Right lung (tissue), 5 donors: ENCODE measurements around the gene GFRA1. TPM values are rescaled to one million over a fixed set of nuclear protein-coding genes. Genes with fewer than 3 reads are reported as not detected.
A peak's percentile ranks its signal among the peaks of the same experiment; 100 is the strongest.

Experiments
- DNase-seq, 2 donors: peaks; one replicate each; pipeline ENCODE4 v3.0.0-alpha.2; 2013
- polyA plus RNA-seq, 5 donors: library from polyadenylated mRNA; unstranded; fragments of 120-200 nt; gene quantifications; one replicate each; pipeline versions ENCODE4 v1.2.1 to v1.2.3, GENCODE V29; 2013; ENCODE audit warnings: inconsistent platforms in 1 of 5, low replicate concordance in 1 of 5; ENCODE audit not compliant: insufficient read length in 5 of 5, insufficient read depth in 1 of 5

GFRA1 gene
- polyA plus RNA-seq, 5 donors = 2.2 to 5.3 (median 3.5) TPM

DNA sequence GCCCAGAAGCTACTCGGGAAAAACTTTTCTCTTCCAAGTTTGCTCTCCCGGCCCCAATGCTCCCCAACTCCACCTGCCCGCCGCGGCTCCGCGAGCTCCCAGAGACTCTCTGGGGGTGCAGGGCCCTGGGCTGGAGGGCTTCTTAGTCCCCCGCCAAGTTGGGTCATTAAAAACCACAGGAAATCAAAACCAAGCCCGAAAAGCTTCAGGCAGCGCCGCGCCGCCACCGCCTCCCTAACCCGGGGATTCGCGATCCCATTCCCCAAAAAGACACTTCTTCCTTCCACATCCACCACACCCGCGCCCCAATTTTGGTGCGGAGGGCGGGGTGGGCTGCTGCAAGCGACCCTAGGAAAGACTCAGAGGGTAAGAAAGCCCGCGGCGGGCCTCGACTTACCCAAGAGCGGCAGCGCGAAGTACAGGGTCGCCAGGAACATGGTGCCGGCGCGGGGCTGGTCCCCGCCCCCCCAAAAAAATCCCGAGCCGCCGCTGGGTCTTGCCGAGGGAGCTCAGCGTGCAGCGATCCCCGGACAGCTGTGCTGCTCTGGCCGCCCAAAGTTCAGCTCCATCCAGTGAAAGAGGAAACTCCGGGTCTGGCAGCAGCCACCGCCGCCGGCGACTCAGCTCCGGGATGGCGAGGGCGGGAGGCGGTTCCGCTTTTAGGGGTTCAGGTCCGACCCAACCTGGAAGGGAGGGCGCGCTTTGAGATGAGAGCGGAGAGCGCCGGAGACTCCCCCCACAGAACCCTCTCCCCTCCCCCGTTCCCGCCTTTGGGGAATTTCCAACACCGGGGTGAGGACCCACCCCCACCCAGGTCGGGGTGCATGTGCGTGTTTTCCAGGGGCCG is 1.2 kb downstream of the GFRA1 start:
- DNase-seq = peak; percentile 14 to 27

DNA sequence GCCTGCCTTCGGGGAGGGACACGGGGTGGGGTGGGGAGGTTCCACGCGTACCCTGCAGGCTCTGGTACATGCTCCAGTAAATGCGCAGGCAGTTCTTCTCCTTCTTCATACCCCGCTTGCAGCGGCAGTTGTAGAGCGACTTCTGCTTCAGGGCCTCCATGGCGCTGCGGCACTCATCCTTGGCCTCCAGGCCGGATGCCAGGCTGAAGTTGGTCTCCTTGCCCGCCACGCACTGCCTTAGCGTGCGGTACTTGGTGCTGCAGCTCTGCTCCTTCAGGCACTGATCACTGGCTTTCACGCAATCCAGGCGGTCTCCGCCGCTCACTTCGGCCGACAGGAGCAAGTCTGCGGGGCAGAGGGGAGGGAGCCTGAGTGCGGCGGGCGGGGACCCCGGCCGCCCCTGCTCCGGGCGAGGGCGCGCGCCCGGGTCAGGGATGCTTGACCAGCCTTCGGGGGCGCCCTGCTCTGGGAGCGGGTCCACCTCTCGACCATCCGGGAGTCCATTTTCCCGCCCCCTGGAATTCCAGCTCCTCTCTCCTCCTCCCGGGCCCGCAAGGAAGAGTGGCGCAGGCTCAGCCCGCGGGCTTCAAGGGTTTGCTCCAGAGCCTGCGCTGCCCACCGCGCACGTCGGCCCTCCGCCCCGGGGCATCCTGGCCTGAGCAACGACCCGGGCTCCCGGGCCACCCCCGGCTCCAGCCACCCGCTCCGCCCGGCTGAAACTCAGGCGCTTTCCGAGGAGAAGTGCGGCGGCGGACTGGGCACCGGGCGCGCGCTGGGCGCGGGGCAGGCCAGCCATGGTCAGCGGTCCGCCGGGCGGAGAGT is 2.0 kb downstream of the GFRA1 start:
- peak in 1 of 2 donors; percentile 9 for DNase-seq

DNA sequence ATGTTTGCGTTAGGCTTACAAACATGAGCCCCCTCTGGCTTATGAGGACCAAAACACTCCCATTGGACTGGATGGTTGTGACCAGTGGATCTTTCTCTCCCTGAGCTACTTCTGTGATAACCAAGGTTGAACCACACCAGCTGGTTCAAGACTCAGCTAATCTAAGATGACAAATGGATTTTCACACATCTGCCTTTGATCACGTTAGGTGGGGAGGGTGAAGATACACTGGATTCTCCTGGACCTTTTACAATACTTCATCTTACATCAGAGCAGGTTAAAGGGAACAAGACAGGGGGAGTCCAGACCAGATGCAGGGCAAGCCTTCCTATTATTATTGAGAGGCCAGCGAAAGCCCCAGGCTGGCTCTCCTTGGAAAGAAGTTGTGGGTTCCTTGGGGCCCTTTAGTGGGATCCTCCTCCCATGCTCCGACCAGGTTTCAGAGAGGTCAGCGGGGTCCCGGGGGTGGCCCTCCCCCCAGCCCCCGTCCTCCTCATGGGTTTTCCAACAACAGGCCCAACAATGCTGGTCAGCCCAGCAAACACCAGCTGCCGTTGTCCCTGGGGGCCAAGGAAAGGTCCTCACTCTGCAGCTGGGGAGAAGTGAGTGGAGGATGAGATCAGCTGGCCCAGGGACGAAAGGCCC is 2.8 kb downstream of the GFRA1 start:
- no peak for DNase-seq

DNA sequence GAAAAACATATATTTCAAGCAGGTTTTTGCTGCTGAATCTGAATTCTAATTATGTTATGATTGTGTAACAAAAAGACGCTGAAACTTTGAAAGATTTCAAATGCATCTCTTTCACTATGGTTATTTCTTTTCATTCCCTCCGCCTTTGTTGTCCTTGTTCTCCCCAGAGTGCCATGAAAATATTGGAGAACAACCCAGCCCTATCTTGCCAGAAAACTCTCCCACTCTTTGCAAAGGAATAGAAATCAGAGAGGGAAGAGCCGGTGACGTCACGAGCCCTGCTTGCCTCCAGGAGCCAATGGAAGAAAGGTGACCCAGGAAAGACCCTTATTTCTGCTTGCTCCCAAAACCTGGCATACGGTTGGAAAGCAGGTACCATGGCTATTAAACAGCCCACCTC is 3.4 kb downstream of the GFRA1 start:
- DNase-seq = no peak

DNA sequence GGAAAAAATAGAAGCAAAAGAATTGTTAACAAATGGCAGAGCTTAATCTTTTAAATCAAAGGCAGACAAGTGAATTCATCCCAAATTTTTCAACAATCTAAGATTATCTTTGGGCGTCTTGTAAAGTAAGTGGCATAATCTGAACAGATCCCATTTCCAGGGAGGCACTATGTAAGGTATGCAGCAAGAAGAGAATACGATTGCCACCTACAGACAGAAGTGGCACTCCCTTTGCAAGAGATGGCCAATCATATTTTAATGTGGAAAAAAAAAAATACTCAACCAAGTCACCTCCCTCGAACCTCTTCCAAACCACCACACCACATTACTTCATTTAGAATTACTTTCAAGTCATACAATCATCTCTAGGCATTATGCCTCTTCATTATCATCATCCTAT is 4.0 kb downstream of the GFRA1 start:
- no peak for DNase-seq

DNA sequence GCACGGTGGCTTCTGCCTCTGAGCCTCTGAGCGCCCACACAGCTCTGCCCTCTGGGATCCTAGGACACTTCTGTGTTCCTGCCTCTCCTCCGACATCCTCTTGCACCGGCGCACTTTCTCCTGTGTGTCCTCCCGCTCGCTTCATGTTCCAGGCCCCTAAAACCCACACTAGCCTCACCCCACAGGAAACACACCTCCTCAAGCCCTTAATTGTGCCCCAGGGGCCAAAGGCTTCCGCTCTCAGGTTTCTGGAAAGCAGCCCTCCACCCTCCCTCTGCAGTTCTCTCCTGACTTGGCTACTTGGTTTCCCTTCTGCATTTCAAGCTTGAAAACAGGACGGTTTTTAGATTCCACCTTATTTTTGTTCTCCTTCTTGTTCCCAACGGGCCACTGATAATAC is 7.3 kb downstream of the GFRA1 start:
- DNase-seq = no peak

DNA sequence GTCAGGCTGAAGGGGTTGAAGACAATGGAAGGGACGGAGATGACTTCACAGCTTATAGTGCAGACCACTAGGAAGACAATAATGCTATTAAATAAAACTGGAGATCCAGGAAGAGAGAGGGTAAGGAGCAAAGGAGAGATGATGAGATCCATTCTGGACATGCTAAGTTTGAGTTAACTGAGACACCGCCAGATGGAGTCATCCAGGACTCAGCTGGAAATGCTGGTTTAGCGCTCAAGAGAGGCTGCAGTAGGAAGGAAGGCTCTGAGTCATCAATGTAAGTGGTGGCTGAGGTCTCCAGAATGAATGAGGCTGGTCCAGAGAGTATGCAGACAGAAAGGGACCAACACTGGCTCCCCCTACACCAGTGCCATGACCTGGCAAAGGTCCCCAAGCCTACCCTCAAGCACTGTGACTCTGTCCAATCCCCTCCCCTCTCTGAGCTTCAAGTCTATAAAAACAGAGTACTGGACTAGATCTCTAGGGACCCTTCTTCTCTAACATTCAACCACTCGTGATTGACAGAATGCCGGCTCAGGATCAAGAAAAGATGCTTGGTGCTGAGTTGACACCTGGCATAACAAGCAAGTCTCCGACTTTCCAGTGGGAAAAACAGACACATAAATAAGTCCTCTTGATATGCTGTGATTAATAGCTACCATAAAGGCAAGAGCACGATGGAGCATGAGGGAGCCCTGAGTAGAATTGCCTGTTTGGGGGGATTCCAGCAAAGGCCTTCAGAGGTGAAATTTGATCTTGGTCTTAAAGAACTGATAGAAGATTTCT is 8.9 kb downstream of the GFRA1 start:
- no peak for DNase-seq

DNA sequence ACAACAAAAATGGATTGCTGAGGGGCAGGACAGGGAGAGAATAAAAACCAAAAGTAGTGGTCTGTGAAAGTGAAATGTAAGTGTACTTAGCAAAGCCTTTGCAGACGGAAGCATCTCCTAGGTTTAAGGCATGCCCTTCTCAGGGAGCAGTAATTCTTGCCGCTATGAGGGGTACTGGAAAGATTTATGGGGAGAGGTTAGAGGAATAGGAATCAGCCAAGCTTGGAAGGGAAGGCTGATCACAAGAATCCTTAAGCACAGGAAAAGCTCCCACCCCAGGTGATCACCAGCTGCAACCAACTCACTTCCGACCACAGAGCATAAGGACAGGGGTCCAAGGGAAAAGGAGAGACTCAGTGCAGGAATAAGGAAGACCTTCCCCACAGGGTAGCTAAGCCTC is 10.3 kb downstream of the GFRA1 start:
- DNase-seq = no peak

DNA sequence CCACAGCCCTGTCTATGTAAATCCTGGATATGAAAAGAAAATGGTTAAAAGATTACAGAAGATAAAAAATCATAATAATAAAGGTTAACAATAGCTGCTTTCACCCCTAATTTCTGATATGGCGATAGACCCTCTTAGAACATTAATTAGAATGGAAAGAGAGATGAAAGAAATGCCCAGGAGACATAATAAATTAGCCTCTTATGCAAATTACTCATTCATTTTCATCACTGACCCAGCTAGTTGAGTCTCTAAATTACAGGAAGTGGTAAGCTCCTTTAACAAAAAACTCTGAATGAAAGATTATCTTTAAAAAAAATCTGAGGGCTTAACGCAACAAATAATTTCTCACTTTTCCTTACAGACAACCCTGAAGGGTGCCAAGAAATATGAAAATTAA is 12.4 kb downstream of the GFRA1 start:
- no peak for DNase-seq

DNA sequence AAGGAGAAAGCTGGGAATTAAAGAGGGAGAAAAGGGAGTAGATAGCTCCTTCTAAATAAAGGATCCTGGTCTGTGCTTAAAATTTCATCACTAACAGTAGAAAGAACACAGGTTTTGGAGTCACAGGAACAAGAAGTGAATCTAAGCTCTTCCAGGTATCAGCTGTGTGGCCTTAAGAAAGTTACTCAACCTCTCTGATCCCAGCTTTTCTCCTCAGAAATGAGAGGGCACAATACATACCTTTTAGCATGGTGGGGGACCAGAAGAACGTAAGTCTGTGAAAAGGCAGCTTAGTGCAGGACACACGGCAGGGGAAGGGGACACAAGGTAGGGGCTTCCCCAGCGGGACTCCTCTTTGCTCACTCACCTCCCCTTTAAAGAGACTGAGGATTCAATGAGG is 13.4 kb downstream of the GFRA1 start:
- DNase-seq = no peak

DNA sequence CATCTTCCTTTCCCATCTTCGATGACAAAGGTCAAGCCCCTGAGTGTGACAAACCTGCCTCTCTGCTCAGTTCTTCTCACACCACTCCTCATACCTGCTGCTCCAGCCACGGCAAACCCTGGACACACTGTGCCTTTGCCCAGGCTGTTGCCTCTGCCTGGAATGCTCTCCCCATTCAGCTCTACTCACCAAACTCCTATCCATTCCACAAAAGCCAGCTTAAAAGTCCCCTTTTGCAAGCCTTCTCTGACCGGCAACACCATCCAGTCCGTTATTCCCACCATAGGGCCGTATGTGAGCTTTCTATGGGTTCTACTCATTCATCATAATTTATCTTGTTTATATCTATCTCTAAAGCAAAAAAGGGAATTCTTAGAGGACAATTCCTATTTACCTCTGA is 15.2 kb downstream of the GFRA1 start:
- DNase-seq = no peak

DNA sequence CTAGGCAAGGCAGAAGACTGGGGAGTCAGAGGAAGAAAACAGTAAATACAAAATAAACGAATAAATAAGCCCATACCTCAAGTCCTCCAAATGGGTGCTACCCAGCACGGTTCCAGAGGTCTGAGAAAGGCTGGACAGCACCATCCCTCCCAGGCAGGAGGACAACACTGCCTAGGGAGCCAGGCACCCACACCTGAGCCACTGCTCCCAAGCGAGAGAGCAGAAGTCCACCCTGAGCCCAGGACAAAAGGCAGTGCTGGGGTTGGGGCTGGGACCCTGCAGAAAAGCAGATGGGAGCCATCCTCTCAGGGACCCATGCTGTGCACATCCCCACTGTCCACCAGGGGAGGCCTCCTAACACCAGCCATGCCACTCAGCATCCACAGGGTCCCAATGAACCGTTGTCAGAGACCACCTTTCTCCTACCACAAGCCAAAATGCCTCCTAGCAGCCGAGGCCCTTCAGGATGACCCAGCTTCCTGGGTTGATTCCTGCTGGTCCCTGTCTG is 16.2 kb downstream of the GFRA1 start:
- DNase-seq = no peak

DNA sequence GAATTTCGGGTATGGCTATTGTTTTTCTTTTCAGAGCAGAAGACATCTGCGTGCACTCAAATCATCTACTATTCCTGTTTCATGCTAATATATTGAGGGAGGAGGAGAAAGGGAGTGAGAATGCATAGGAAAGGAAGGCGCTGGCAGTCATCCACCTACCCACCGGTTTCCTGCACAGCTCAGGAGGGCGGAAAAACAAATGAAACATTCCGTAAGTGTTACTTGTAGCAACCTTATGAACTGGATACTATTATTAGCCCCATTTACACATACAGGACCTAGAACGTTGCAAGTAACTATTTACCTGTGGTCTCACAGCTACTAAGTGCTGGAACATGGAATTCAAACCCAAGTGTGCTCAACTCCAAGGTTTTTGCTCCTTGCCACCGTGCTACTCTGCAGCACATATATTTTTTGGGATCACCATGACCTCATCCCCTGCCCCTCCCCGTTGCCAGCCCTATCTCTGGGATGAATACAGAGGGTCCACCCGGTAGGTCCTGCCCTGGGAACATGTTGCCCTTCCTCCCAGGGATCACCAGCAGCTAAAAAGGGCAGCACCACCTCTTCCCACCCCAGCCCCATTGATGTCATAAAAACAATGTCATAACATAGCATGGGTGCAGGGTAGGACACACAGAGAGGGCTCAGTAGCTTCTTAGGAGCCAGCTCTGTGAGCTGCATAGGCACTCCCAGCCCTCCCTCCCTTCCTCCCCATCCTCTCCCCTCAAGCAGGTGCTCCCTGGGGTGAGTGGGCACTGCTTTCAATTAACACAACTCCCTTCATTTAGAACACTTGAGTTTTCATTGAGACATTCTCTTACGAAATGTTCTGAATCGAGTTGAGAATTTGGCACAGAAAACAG is 16.9 kb downstream of the GFRA1 start:
- no peak for DNase-seq

DNA sequence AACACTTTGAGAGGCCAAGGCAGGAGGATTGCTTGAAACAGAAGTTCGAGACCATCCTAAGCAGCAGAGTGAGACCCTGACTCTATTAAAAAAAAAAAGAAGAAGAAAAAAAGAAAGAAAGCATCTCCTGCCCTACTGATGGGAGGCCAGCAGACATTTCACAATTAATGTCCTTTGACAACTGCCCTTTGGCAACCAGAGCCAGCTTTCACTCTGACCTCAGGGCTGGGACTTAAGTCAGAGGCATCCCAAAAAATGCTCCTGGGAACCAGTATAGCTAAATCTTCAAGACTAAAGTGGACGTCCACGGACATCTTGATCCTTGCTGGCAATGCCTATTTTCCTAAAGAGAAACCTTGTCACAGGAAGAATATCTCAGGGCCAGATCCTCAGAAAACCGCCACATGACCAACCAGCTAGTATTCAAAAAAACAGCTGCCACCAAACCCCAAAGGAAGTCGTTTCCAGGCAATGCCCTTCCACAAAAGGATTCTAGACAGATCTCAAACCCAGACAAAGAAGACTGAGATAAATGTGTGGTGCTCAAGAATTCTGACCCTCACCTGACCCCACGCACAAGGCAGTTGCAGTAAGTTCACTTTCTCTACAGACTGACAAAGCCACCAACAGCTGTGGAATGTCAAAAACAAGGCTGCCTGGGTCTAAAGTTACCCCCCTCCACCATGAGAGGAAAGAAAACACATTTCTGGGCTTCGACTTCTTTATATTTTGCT is 18.4 kb downstream of the GFRA1 start:
- DNase-seq = peak; percentile 70 to 71

DNA sequence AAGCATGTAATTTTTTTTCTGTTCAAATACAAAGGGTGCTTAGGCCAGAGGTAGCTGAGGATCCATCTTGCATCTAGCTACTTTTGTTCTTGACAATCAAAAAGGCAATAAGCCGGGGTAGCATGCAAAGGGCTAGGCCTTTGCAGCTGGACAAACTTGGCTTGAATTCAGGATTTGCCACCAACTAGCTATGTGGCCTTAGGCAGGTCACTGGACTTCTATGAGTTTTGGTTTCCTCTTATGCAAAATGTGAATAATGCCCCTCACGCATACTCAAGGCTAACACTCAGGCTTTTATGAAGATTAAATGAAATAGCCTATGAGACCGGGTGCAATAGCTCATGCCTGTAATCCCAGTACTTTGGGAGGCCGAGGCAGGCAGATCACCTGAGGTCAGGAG is 19.3 kb downstream of the GFRA1 start:
- DNase-seq = no peak

DNA sequence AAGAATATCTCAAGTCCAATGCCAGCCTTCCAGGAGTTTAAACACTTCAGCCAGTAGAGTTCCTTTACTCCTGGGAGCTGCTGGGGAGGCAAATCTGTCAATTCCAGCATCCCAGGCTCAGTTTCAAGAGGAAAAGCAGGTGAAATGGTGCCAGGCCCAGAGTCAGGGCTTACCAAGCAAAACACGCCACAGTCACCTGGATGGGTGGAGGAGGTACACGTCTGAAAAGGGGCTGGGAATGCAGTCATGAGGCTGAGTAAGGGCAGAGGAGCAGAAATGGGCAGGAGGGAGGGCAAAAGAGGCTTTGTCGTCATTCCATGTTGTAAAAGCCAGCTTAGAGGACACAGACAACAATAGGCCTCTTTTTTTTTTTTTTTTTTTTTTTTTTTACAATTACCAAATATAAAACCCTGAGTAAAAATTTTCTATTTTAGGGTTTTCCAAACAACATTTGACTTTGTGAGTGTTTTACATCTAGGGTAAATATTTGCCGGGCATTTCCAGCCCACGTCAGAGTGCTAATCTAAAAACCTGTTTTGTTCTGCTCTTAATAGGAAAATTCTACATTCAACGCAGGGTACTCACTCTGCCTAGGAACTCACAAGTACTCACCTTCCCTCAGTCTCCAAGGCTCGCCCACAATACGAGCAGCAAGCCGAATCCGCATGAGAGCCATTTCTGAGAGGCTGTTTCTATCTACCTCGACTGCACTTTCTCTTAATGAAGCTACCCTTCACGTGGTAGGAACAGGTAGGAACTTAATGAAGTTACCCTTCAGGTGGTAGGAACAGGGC is 21.2 kb downstream of the GFRA1 start:
- DNase-seq = no peak

DNA sequence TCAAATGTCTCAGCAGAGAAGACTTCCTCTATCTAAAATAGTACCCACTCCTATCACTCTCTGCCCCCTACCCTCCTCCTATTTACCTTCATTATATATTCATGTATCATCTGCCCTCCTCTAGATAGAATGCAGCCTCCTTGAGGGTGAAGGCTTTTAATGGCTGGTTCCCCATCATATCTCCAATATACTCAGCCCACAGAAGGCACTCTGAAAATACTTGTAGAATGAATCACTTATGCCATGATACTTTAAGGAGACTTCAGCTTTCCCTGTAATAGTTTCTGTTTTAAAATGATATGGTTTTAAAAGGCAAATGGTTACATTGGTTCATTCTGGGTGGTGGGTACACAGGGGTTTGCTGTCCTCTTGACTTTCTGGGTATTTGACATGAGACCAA is 25.3 kb downstream of the GFRA1 start:
- DNase-seq = no peak

DNA sequence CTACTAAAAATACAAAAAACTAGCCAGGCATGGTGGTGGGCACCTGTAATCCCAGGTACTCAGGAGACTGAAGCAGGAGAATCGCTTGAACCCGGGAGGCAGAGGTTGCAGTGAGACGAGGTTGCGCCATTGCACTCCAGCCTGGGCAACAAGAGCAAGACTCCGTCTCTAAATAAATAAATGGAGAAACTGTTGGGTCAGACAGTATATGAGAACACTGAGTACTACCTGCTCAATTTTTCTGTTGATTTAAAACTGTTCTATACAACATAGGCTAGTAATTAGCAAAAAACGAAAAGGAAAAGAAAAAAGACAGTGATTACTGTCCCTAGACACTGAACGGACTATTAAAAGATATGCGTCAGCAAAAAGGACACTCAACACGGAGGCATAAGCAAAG is 26.7 kb downstream of the GFRA1 start:
- no peak for DNase-seq

DNA sequence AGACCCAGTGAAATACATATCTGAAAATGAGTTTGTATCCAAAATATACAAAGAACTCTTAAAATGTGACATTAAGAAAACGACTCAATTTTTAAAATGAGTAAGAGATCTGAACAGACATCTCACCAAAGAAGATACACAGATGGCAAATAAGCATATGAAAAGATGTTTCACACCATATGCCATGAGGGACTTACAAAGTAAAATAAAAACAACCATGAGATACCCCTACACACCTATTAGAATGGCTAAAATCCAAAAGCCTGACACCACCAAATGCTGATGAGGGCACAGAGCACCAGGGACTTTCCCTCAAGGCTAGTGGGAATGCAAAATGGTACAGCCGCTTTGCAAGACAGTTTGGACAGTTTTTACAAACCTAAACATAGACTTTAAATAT is 27.9 kb downstream of the GFRA1 start:
- DNase-seq = no peak
